Globus pallidus (tissue), 1 donor: Measurements from ENCODE around the gene NEDD8.

Source experiments
- DNase-seq: peaks from one replicate; pipeline ENCODE4 v3.0.0-alpha.2; 2015; ENCODE audit warnings: low spot score

NEDD8 gene

GRCh38 chr14:24196071-24197055 is 35.8 kb downstream of the NEDD8 start:
- DNase-seq = no peak

GRCh38 chr14:24195186-24196070 is 36.7 kb downstream of the NEDD8 start, which contains the start of gene TM9SF1:
TM9SF1 (minus strand) TSS chr14:24195441; CDS start chr14:24195019, 422 bp downstream.
- DNase-seq = peak; percentile 74

- no peak for DNase-seq
Measured at GRCh38 chr14:24194873-24195185, 37.3 kb downstream of the NEDD8 start.

- no peak for DNase-seq
Measured at GRCh38 chr14:24194186-24194872, 37.8 kb downstream of the NEDD8 start.

GRCh38 chr14:24192933-24193332 is 39.2 kb downstream of the NEDD8 start:
- no peak for DNase-seq

GRCh38 chr14:24190416-24190815 is 41.8 kb downstream of the NEDD8 start:
- no peak for DNase-seq

GRCh38 chr14:24189460-24189859 is 42.7 kb downstream of the NEDD8 start:
- DNase-seq = no peak

- no peak for DNase-seq
Measured at GRCh38 chr14:24189059-24189375, 43.1 kb downstream of the NEDD8 start.

GRCh38 chr14:24188251-24189058 is 43.7 kb downstream of the NEDD8 start, which contains the start of gene IPO4:
IPO4 (minus strand) TSS chr14:24188816; CDS start chr14:24188787, 29 bp downstream.
- peak; percentile 95 for DNase-seq

- no peak for DNase-seq
Measured at GRCh38 chr14:24187539-24187915, 44.6 kb downstream of the NEDD8 start.

- no peak for DNase-seq
Measured at GRCh38 chr14:24186831-24187538, 45.2 kb downstream of the NEDD8 start.

GRCh38 chr14:24185741-24186140 is 46.4 kb downstream of the NEDD8 start:
- no peak for DNase-seq

- DNase-seq = no peak
Measured at GRCh38 chr14:24185026-24185425, 47.1 kb downstream of the NEDD8 start.

- DNase-seq = no peak
Measured at GRCh38 chr14:24184104-24184970, 47.8 kb downstream of the NEDD8 start.

- no peak for DNase-seq
Measured at GRCh38 chr14:24183014-24183481, 49.1 kb downstream of the NEDD8 start.

GRCh38 chr14:24182110-24182882 is 49.9 kb downstream of the NEDD8 start:
- no peak for DNase-seq

- DNase-seq = no peak
Measured at GRCh38 chr14:24181371-24182077, 50.6 kb downstream of the NEDD8 start.
